GM13976 (cell line): ENCODE measurements around the gene COA8.

ENCODE experiments used
- DNase-seq: peaks from one replicate; pipeline ENCODE4 v3.0.0; 2012; ENCODE audit warnings: low spot score
- in situ Hi-C: fragments of 300-500 bp; cut with MboI; formaldehyde crosslinking; loops from one replicate; pipeline ENCODE4 v1.12.0; 2022; ENCODE audit warnings: low sequenced_read_pairs, mixed read lengths, inconsistent platforms; ENCODE audit not compliant: unreplicated experiment
- TF ChIP-seq, protein P1 (sequence below): IDR thresholded peaks from 2 replicates; pipeline ENCODE4 v1.5.1; 2012; ENCODE audit warnings: borderline replicate concordance, mild to moderate bottlenecking; ENCODE audit not compliant: insufficient read depth; ENCODE audit errors: extremely low read depth, missing control alignments, control extremely low read depth

COA8 gene

DNA sequence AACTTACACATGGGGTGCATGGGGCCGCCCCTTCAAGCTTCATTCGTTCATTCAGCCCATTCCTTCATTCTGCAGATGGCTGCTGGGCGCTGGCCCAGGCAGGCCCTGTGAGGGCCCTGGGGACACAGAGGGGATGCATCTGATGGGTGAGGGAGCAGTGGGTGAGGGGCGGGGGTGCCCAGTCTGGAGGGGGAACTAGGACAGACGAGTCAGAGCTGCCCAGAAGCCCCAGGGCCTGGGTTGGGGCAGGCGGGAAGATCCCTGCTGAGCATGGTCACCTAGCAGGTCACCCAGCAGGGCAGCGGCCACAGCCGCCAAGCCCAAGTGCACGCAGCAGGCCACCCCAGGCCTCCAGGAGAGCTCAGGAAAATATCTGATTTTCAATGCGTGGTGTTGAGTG lies 19.6 kb upstream of the COA8 start:
- in situ Hi-C loops: no loop called here
- DNase-seq: no peak
- TF ChIP-seq, protein P1, sequence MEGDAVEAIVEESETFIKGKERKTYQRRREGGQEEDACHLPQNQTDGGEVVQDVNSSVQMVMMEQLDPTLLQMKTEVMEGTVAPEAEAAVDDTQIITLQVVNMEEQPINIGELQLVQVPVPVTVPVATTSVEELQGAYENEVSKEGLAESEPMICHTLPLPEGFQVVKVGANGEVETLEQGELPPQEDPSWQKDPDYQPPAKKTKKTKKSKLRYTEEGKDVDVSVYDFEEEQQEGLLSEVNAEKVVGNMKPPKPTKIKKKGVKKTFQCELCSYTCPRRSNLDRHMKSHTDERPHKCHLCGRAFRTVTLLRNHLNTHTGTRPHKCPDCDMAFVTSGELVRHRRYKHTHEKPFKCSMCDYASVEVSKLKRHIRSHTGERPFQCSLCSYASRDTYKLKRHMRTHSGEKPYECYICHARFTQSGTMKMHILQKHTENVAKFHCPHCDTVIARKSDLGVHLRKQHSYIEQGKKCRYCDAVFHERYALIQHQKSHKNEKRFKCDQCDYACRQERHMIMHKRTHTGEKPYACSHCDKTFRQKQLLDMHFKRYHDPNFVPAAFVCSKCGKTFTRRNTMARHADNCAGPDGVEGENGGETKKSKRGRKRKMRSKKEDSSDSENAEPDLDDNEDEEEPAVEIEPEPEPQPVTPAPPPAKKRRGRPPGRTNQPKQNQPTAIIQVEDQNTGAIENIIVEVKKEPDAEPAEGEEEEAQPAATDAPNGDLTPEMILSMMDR: no peak

DNA sequence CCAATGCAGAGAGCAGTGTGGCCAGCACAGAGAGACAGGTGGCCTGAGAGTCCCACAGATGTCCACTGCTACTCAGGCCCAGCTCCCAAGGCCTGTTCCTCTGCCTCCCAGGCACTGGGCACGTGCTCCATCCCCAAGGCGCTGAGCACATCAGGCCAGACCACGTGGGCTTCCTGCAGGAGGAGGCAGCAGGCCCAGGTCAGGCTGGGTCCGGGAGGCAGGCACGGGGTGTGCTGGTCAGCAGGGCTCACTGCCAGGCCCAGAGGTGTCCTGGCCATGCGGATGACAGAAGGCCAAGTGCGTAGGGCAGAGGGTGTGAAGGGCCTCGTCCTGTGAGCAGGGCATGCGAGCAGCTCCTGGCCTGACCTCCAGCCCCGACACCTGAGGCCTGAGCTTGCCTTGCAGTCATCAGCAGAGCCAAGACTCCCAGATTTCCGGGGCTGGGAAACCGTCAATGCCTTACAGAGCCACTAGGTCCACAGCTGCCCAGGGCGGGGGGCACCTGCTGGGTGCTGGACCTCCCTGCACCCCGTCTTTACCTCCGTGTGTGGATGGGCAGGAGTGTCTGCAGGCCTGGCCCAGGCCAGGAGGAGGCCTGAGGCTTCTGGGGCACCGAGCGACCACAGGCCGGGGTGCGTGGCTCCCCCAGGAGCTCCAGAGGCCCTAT lies 18.9 kb upstream of the COA8 start:
- in situ Hi-C loops: no loop called here
- TF ChIP-seq, protein P1: no peak
- no peak for DNase-seq

DNA sequence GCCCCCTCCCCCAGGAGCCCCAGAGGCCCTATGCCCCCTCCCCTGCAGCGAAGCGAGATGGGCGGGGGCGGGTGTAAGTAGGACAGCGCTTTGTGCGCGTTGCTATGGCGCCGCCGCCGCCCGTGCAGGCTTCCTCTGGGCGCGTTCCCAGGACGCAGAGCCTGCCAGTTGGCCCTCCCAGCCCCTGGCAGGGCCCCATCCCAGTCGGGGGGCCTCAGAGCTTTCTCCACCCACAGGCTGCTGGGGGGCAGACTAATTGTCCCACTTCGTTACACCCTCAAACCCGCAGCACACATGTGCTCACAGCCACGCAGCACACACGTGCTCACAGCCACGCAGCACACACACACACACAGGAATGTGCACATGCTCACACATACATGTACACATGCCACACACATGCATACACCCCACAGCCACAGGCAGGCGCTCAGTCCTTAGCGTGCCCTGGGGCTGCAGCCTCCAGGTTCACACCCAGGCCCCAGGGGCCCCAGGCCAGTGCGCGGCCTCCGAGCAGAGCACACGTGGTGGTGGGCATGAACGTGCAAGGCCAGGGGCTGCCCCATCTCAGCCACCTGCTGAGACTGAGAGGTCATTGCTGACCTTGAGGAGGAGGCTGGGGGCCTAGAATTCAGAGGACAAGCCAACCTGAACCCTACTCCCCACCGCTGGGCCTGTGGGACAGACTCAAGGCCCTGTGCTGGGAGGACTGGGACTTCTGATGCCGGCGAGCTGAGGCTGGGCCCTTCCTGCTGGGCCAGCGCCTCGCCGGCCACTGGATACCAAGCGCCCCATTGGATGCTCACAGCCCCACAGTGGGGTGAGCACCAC lies 18.2 kb upstream of the COA8 start:
- DNase-seq: no peak
- TF ChIP-seq, protein P1: no peak

DNA sequence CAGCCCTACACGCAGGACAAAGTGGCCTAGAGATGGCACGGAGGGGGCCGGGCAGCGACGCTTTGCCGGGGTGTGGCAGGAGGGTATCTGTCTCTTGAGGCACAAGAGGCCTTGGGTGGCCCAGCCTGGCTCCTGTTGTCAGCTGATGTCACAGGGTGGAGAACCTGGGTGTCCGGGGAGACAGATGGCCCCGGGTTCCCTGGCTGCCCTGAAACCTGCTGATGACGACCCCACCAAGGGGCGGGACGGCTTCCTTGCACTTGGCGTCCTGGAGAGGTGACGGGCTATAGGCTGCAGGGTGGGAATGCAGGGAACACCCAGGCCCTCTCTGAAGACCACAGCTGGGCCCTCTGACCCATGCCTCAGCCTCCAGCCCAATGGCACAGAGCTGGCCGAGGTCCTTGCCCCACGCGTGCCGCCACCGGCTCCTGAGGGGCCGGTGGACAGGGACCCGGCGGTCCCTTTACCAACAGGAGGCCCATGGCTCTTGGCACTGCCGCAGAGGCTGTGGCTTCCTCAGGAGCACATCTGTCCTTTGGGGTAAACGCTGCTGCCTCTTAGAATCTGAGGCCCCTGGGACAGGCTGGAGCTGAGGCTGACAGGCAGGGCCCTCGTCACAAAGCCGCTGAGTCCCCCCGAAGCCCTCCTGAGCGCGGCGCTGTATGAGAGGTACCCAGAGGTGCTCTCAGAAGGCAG lies 17.4 kb upstream of the COA8 start:
- no peak for DNase-seq
- TF ChIP-seq, protein P1: no peak
- in situ Hi-C loops: no loop called here

More for the DNA sequence above, 18.2 kb upstream of the COA8 start:
- in situ Hi-C loops: no loop called here

DNA sequence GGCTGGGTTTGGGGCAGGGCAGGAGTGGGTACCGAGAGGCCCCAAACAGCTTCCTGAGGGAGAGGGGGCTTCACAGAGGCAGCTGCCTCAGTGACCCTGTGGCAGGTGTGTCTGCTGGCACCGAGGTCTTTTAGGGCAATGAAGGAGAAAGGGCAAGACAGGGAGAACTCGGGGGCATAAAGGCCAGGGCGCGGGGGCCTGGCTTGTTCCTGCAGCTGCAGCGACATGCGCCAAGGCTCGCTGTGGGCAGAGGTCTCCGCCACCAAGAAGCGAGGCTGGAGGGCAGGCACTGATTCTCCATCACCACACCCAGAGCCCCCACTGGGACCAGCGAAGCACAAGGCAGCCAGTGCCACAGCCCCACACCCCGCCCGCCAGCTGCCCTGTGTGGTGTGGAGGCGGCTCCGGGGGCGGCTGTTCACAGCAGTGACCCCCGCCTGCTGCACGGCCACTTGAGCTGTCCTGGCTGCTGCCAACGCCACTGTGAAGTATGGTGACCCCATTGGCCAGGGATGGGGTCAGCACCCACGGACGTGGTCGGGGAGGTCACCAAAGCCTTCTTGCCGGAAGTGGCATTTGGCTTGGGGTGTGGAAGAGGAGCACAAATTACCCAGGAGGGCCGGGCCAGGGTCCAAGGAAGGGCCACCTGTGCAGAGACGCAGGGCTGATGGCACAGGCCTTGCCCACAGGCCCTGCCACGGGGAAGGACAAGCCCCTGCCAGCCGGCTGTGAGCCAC lies 16.7 kb upstream of the COA8 start:
- in situ Hi-C loops: no loop called here
- TF ChIP-seq, protein P1: no peak
- DNase-seq: no peak
